Tibial artery (tissue), 4 donors: Measurements from ENCODE around the gene BCL11A.

Experiments
- DNase-seq, 2 donors: peaks; one replicate each; pipeline ENCODE4 v3.0.0-alpha.2; 2019
- H3K27ac ChIP-seq, 2 donors: fragments of 200-600 bp; sonication (generic) in 1 of 2; 1 replicate in 1 of 2; 2 replicates in 1 of 2; pipeline ENCODE4 v1.5.1; 2018 to 2019; ENCODE audit warnings: mild to moderate bottlenecking in 1 of 2
- H3K27me3 ChIP-seq, 2 donors: fragments of 200-600 bp; sonication (generic) in 1 of 2; one replicate each; pipeline versions ENCODE4 v1.5.1 to v1.6.0; 2016 to 2019
- H3K36me3 ChIP-seq, 3 donors: fragments of 200-600 bp; sonication (generic) in 2 of 3; one replicate each; pipeline ENCODE4 v1.5.1; 2016 to 2019; ENCODE audit warnings: mild to moderate bottlenecking in 2 of 3
- H3K4me1 ChIP-seq, 4 donors: fragments of 200-600 bp; sonication (generic) in 2 of 4; 1 replicate in 3 of 4; 2 replicates in 1 of 4; pipeline ENCODE4 v1.5.1; 2016 to 2019
- H3K4me3 ChIP-seq, 2 donors: fragments of 200-600 bp; sonication (generic) in 1 of 2; 1 replicate in 1 of 2; 2 replicates in 1 of 2; pipeline ENCODE4 v1.5.1; 2018 to 2019; ENCODE audit warnings: mild to moderate bottlenecking in 2 of 2
- H3K9me3 ChIP-seq, 3 donors: fragments of 200-600 bp; sonication (generic) in 1 of 3; one replicate each; pipeline ENCODE4 v1.5.1; 2016 to 2019
- CTCF ChIP-seq, 2 experiments: fragments of 200-600 bp in 1 of 2; fragments of 450-650 bp in 1 of 2; IDR thresholded peaks; one replicate each; pipeline ENCODE4 v1.5.1; 2017 to 2019; ENCODE audit warnings: antibody characterized with exemption in 2 of 2, mild to moderate bottlenecking in 1 of 2, moderate library complexity in 1 of 2
- intact Hi-C: fragments of 100-400 bp; cut with DNase I; formaldehyde crosslinking; loops from one replicate; pipeline ENCODE4 v1.15.0; 2023; ENCODE audit warnings: low total_unique reads

Gene BCL11A

GRCh38 chr2:60531701-60532133 lies 21.7 kb downstream of the BCL11A start:
- H3K9me3 ChIP-seq = no peaks in the 10 kb centered on the region
- peaks cover 0 to 47% of the 10 kb centered on the region in 2 donors for H3K27me3 ChIP-seq
- H3K4me1 ChIP-seq = peaks cover 0 to 2% (median 0%) of the 10 kb centered on the region in 4 donors
- H3K36me3 ChIP-seq = no peaks in the 10 kb centered on the region
- TF ChIP-seq CTCF (IDR thresholded peaks at IDR 0.05) = no peak
- intact Hi-C loops = no loop called here
- H3K4me3 ChIP-seq = no peak overlapping the region
- no peak overlapping the region for H3K27ac ChIP-seq
- no peak for DNase-seq

- intact Hi-C loops = no loop called here
- Histone ChIP-seq H3K36me3 (no peaks in the 10 kb centered on the region), H3K9me3 (no peaks in the 10 kb centered on the region), H3K27me3 (peaks cover 0 to 47% of the 10 kb centered on the region in 2 donors), H3K4me1 (peaks cover 0 to 2% (median 0%) of the 10 kb centered on the region in 4 donors), H3K27ac (no peak overlapping the region), H3K4me3 (no peak overlapping the region)
- TF ChIP-seq CTCF (IDR thresholded peaks at IDR 0.05) = no peak
- DNase-seq = no peak
Measured at GRCh38 chr2:60530660-60531281, 22.7 kb downstream of the BCL11A start.

- H3K4me1 ChIP-seq = peaks cover 0 to 2% (median 0%) of the 10 kb centered on the region in 4 donors
- H3K27ac ChIP-seq = no peak overlapping the region
- H3K4me3 ChIP-seq = no peak overlapping the region
- H3K27me3 ChIP-seq = peaks cover 0 to 47% of the 10 kb centered on the region in 2 donors
- H3K36me3 ChIP-seq = no peaks in the 10 kb centered on the region
- no peaks in the 10 kb centered on the region for H3K9me3 ChIP-seq
- intact Hi-C loops = no loop called here
- TF ChIP-seq CTCF (IDR thresholded peaks at IDR 0.05) = no peak
- DNase-seq = no peak
Measured at GRCh38 chr2:60529785-60530627, 23.4 kb downstream of the BCL11A start.

GRCh38 chr2:60529136-60529784 lies 24.2 kb downstream of the BCL11A start:
- Histone ChIP-seq H3K27ac (no peak overlapping the region), H3K4me1 (peaks cover 0 to 2% (median 0%) of the 10 kb centered on the region in 4 donors), H3K36me3 (no peaks in the 10 kb centered on the region), H3K9me3 (no peaks in the 10 kb centered on the region), H3K4me3 (no peak overlapping the region), H3K27me3 (peaks cover 0 to 42% of the 10 kb centered on the region in 2 donors)
- no peak for TF ChIP-seq CTCF (IDR thresholded peaks at IDR 0.05)
- DNase-seq = no peak
- intact Hi-C loops = no loop called here

GRCh38 chr2:60528281-60529020 lies 25.0 kb downstream of the BCL11A start:
- intact Hi-C loops = no loop called here
- H3K4me1 ChIP-seq = peaks cover 0 to 2% (median 0%) of the 10 kb centered on the region in 4 donors
- DNase-seq = no peak
- no peak for TF ChIP-seq CTCF (IDR thresholded peaks at IDR 0.05)
- H3K36me3 ChIP-seq = no peaks in the 10 kb centered on the region
- H3K27me3 ChIP-seq = peaks cover 0 to 38% of the 10 kb centered on the region in 2 donors
- H3K9me3 ChIP-seq = no peaks in the 10 kb centered on the region
- H3K27ac ChIP-seq = no peak overlapping the region
- H3K4me3 ChIP-seq = no peak overlapping the region
